Measurements from ENCODE around the gene AKAP14. TPM values are rescaled to one million over a fixed set of nuclear protein-coding genes. Genes with fewer than 3 reads are reported as not detected.

AKAP14 gene
- polyA plus RNA-seq, 3 donors: not detected

Other genes starting within 250 kb of the AKAP14 start
- gene SEPTIN6, start 202.7 kb upstream of the AKAP14 start, polyA plus RNA-seq: 10 to 100 TPM in 1 of 3 donors, 1 to 10 TPM in 2; 2.4 to 15.4 (median 7.6) TPM
- gene SOWAHD, start 137.3 kb upstream of the AKAP14 start, polyA plus RNA-seq: under 1 TPM in 2 of 3 donors, not detected in 1; 0.23 to 0.25 TPM
- gene RPL39, start 104.3 kb upstream of the AKAP14 start, polyA plus RNA-seq: 1,000 to 10,000 TPM; 3,763 to 8,807 (median 5,541) TPM
- 1 to 10 TPM; 5.5 to 9.0 (median 6.0) TPM for gene UPF3B, start 42.9 kb upstream of the AKAP14 start, polyA plus RNA-seq
- 10 to 100 TPM in 1 of 3 donors, 1 to 10 TPM in 2; 7.5 to 18.8 (median 8.8) TPM for gene RNF113A, start 24.2 kb upstream of the AKAP14 start, polyA plus RNA-seq
- gene NDUFA1, start 24.1 kb upstream of the AKAP14 start, polyA plus RNA-seq: 100 to 1,000 TPM in 2 of 3 donors, 10 to 100 TPM in 1; 69.3 to 161 (median 157) TPM
- 1 to 10 TPM; 2.3 to 5.5 (median 3.5) TPM for gene NKAP, start 47.9 kb downstream of the AKAP14 start, polyA plus RNA-seq
- gene RHOXF2B, start 181.8 kb downstream of the AKAP14 start, polyA plus RNA-seq: not detected
- gene RHOXF1, start 220.0 kb downstream of the AKAP14 start, polyA plus RNA-seq: under 1 TPM in 1 of 3 donors, not detected in 2; 0.18 TPM